ENCODE data around the gene SP140. TPM values are rescaled to one million over a fixed set of nuclear protein-coding genes. Genes with fewer than 3 reads are reported as not detected.

Gene SP140
- total RNA-seq, 4 donors from 2014 or later: 0.47 to 2.7 (median 1.8) TPM

DNA sequence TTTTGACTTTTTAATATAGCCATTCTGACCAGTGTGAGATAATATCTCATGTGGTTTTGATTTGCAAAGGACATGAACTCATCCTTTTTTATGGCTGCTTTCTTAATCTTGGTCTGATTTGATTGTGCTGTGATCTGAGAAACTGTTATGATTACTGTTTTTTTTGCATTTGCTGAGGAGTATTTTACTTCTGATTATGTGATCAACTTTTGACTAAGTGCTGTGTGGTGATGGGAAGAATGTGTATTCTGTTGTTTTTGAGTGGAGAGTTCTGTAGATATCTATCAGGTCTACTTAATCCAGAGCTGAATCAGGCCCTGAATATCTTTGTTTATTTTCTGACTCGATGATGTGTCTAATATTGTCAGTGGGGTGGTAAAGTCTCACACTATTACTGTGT, 118.2 kb downstream of the SP140 start:
- WGBS: 71% methylated on average over 1 of the region's 1 CpG
- no peaks in the 10 kb centered on the region for H3K27me3 ChIP-seq
- no peaks in the 10 kb centered on the region for H3K36me3 ChIP-seq
- no peak overlapping the region for H3K27ac ChIP-seq
- no peak overlapping the region for H3K4me3 ChIP-seq
- no peaks in the 10 kb centered on the region for H3K4me1 ChIP-seq
- peaks cover 5% of the 10 kb centered on the region for H3K9me3 ChIP-seq
- no peak for DNase-seq (ENCODE audit: low spot score in 2 of 2)
- TF ChIP-seq POLR2AphosphoS5 (IDR thresholded peaks at IDR 0.05) (no peak), CTCF (IDR thresholded peaks at IDR 0.05) (no peak), EP300 (IDR thresholded peaks at IDR 0.05) (no peak), POLR2A (IDR thresholded peaks at IDR 0.05) (no peak)

- peaks cover 5% of the 10 kb centered on the region for H3K9me3 ChIP-seq
- H3K4me1 ChIP-seq: no peaks in the 10 kb centered on the region
- no peak for TF ChIP-seq EP300 (IDR thresholded peaks at IDR 0.05)
- no peak for TF ChIP-seq POLR2AphosphoS5 (IDR thresholded peaks at IDR 0.05)
- TF ChIP-seq CTCF (IDR thresholded peaks at IDR 0.05): no peak
- no peak for TF ChIP-seq POLR2A (IDR thresholded peaks at IDR 0.05)
- H3K4me3 ChIP-seq: no peak overlapping the region
- no peaks in the 10 kb centered on the region for H3K36me3 ChIP-seq
- H3K27ac ChIP-seq: no peak overlapping the region
- WGBS: 100% methylated on average over 1 of the region's 1 CpG
- H3K27me3 ChIP-seq: no peaks in the 10 kb centered on the region
- DNase-seq (ENCODE audit: low spot score in 2 of 2): no peak
Measured at GRCh38 chr2:230346465-230346864, 120.9 kb downstream of the SP140 start.

DNA sequence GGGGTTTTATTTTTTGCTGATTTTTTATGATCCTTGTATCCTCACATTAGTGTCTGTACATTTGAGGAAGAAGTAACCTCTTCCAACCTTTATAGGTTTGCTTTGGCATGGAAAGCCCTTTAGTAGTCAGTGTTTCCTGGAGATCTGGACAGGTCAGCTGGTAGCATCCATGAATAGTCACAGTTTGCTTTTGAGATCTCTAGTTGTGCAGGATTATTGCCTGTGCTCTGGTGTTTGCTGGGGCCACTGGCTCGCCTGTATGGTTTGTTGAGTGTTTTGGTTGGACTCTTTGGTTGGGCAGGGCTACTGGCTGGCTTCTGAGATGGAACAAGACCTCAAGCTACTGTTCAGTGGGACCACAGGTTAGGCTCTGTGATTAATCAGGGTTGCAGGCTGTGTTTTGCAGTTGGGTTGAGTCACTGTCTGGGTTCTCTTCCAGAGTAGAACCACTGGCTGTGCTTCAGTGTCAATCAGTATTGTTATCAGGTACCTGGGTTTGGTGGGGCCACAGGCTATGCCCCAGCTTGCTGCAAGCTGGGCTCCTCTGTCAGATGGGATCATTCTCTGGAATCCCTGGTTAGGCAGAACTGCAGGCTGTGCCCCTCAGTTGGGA, 121.5 kb downstream of the SP140 start:
- TF ChIP-seq POLR2A (IDR thresholded peaks at IDR 0.05) (no peak), POLR2AphosphoS5 (IDR thresholded peaks at IDR 0.05) (no peak), CTCF (IDR thresholded peaks at IDR 0.05) (no peak), EP300 (IDR thresholded peaks at IDR 0.05) (no peak)
- peaks cover 5% of the 10 kb centered on the region for H3K9me3 ChIP-seq
- no peak overlapping the region for H3K4me3 ChIP-seq
- H3K27ac ChIP-seq: no peak overlapping the region
- H3K4me1 ChIP-seq: no peaks in the 10 kb centered on the region
- no peak for DNase-seq (ENCODE audit: low spot score in 2 of 2)
- no peaks in the 10 kb centered on the region for H3K36me3 ChIP-seq
- no peaks in the 10 kb centered on the region for H3K27me3 ChIP-seq
- no CpG with 5 or more reads among the region's 1 CpG for WGBS

DNA sequence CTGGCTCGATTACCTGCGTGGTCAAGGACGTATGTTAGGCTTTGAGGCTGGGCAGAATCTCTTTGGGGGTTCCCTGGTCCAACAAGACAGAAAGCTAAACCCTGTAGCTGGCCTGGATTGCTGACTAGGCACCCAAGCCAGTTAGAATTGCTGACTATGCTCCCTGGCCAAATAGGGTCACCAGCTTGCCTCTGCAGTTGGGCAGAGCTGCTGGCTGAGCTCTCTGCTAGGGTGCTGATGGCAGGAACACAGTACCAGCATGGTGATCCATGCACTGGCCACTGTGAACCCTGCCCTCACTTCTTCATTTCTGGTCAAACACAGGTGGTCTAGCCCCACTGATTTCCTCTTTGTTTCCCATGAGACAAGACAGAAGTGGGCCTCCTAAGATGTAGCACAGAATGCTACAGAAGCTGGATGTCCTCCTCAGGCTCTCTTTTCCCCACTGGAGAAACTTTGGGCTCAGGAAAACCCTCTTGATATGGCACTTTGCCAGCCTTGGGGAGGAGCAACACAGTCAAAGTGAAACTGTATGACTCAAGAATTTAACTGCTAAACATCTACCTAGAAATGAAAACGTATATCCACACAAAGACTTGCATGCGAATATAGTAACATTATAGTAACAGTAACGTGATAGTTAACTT, 122.2 kb downstream of the SP140 start:
- no peak for TF ChIP-seq EP300 (IDR thresholded peaks at IDR 0.05)
- no peak for TF ChIP-seq CTCF (IDR thresholded peaks at IDR 0.05)
- TF ChIP-seq POLR2A (IDR thresholded peaks at IDR 0.05): no peak
- TF ChIP-seq POLR2AphosphoS5 (IDR thresholded peaks at IDR 0.05): no peak
- no peak overlapping the region for H3K27ac ChIP-seq
- H3K9me3 ChIP-seq: peaks cover 5% of the 10 kb centered on the region
- 76% methylated on average over 3 of the region's 6 CpGs for WGBS
- DNase-seq (ENCODE audit: low spot score in 2 of 2): no peak
- no peak overlapping the region for H3K4me3 ChIP-seq
- H3K27me3 ChIP-seq: no peaks in the 10 kb centered on the region
- no peaks in the 10 kb centered on the region for H3K36me3 ChIP-seq
- H3K4me1 ChIP-seq: no peaks in the 10 kb centered on the region

GRCh38 chr2:230348787-230349186, 123.3 kb downstream of the SP140 start:
- H3K27ac ChIP-seq: no peak overlapping the region
- H3K9me3 ChIP-seq: peaks cover 5% of the 10 kb centered on the region
- no peak for DNase-seq (ENCODE audit: low spot score in 2 of 2)
- H3K4me3 ChIP-seq: no peak overlapping the region
- no peaks in the 10 kb centered on the region for H3K27me3 ChIP-seq
- H3K4me1 ChIP-seq: no peaks in the 10 kb centered on the region
- H3K36me3 ChIP-seq: no peaks in the 10 kb centered on the region
- TF ChIP-seq EP300 (IDR thresholded peaks at IDR 0.05): no peak
- TF ChIP-seq CTCF (IDR thresholded peaks at IDR 0.05): no peak
- no peak for TF ChIP-seq POLR2AphosphoS5 (IDR thresholded peaks at IDR 0.05)
- TF ChIP-seq POLR2A (IDR thresholded peaks at IDR 0.05): no peak

Data from suprapubic skin (tissue), 4 donors.